Stimulated activated CD4-positive, alpha-beta T cell treated with anti-CD3 and anti-CD28 coated beads, TNF-alpha, amount 100 ng/mL, for 4 hours (primary cell): ENCODE results near the gene RBP2.

Experiments used
- DNase-seq, 3 experiments: peaks; one replicate each; pipeline ENCODE4 v3.0.0-alpha.2; 2020; ENCODE audit warnings: low read depth in 3 of 3

RBP2 gene

GRCh38 chr3:139476348-139476747 lies at the start of gene RBP2:
Gene RBP2, minus strand, starts transcription at chr3:139476516. Its CDS starts 57 bp downstream, at chr3:139476459.
- no peak for DNase-seq

DNA sequence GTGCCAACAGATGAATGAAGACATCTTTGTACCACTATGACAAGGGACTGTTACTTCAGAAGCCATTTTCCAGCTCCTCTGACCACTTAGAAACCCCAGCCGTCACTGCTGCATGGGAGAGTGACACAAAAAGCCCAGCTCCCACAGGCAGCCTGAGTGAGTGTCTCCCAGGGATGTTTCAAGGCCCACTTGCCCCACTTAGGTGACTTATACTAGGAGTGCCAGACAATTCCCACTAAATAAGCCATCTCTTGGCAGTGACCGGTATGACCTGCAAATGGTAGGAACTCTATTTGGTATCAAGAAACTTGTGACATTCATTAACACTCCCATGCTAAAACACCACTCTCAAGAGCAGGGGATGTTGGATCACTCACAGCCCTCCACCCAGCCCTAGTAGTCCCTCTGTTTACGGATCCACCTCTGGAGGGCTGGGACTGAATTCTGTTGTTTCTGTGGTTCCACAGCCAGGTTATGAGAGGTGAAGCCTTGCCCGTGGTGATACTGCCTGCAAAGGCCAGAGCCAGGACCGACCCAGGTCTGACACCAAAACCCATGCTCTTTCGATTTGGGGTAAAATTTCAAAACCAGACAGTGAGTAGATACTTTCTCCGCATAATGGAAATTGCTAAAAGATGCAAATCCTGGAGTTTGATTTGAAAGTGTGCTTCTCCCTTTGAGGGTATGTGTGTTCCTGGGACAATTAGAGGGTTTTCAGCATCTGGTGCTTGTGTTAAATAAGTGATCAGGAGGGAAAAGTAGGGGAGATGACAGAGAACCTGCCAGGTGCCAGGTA lies 48.7 kb upstream of the RBP2 start:
- no peak for DNase-seq

GRCh38 chr3:139523718-139524117 lies 47.4 kb upstream of the RBP2 start:
- no peak for DNase-seq

GRCh38 chr3:139523166-139523565 lies 46.9 kb upstream of the RBP2 start:
- no peak for DNase-seq

DNA sequence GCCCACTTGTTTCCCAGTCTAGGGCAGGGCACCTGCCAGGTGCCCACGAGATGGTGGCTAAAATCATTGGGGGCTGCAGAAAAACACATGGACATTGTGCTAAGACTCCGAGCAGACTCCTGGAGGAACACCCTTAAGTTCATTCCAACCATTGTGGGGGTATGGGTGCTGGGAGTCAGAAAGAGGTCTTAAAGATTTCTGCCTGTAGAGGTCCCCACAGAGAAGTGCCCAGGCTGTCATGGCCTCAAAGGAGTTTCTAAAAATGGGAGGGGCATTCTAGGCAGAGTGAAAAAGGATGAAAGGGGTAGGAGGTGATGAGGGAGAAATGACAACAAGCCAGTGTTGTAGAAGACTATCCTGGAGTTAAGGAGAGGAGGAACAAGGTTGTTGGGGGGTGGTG lies 46.1 kb upstream of the RBP2 start:
- DNase-seq, result no peak

DNA sequence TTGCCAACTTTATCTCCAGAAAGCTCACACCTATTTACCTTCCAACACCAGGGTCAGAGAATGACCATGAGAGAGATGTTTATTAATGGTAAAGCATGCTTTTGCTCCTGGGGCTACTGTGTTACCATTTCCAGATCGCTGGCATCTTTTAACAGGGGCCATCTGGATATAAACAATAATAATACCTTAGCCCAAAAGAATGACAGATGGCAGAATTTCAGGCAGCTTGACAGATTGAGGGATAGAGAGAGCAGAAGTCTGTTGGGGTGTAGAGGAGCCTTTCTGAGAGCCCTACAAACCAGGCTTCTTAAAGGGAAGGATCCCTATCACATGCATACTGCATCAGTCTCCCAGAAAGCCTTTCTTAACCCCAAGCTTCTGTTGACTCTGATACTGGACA lies 45.5 kb upstream of the RBP2 start:
- DNase-seq, result no peak

- no peak for DNase-seq
Observed at GRCh38 chr3:139521144-139521543, 44.8 kb upstream of the RBP2 start.

DNA sequence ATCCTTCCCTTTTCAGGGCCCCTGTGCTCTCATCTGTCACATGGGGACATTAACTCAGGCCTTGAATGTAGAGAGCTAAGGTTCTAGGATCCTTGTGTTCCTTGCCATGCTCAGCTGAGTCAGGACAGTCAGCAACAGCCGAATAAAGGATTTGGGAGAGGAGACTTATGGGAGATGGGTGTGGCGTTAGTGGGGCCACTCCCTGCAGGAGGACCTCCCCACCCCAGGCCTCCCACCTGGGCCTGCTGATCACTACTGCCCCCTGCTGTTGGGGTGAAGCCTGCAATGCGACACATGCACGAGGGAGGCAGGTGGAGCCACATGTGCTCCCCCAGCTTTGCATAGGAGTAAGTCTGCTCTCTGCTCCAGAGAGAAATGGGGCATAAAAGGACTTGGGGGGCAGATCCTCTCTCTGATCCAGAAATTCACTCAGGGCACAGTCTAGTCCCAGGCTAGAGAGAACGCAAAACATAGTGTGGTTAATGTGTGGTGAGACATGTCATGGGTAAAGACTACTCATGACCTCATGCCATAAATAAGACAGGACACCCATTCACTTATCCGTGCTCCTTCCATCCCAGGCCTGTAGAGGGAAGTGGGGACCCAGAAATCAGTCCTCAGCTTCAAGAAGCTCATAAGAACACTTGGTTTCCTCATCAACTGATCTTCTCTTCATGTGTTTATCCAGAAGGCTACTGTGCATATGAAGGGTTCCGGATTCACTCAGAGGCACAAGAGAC lies 43.9 kb upstream of the RBP2 start:
- DNase-seq, result no peak

DNA sequence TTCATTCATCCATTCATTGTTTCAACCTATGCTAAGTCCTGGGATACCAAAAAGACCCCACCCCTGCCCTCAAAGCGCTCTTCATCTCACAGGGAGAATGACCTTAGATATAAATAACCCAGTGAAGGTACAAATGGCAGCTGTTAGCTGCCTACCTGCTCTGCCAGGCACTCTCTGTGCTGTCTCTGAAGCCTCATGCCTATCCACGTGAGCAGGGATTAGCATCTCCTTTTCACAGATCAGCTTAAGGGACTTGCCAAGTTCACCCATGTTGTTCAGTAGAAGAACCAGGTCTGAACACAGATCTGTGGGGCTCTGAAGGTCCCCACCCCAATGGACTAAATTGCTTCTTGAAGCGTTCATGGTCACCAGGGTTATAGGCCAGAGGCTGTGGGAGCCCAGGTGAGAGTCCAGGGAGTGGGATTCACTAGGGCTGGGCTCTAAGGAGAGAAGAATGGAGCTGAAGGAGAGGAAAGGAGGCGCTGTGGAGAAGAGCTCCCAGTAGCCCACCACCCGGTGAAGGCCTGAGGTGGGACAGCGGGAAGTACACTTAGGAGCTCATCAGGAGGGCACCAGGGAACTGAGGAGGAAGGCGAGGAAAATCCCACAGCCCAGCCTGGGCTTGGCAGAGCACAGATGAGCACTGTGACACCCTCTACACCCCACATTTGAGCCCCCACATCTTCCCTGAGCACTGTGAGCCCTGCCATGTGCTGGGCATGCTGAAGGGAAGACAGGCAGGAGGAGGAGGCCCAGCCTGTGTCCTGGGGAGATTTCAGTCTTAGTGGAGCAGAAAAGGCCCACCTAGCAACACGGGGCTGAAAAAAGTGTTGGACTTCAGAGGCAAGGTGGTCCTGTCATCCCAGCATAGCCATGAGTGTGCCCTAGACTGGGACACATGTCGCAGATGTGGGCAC lies 42.9 kb upstream of the RBP2 start:
- DNase-seq, result no peak

- DNase-seq, result no peak
Observed at GRCh38 chr3:139518306-139518705, 42.0 kb upstream of the RBP2 start.

DNA sequence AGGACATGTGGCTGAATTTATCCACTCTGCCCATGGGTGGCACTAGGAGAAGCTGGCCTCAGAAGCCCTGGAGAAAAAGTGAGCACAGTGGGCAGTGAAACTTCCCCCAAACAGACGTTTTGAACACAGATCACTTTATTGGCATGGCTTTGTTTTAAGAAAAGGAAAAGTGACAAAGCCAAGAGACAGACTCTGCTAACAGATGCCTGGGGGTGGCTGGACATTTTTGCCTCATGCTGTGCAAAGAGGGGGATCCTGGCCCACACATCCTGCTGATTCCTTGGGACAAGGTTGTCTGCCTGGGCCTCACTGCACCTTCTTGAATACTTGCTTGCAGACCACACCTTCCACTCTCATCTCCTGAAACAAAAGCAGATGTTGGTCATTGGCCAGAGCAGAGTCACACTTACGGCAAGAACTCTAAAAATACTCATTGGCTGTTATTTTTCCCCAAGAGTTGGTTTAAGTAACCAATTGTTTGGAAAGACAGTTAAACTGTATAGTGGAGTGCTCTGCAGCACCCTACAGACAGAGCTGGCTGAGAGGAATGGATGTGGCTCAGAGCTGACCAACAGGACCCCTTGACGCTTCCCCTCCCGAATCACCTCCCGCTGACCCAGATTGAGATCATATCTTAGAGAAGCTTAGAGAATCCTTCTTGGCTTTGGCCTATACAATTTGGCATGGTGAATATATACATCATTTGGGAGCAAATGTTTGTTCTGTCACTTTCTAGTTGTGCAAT lies 41.2 kb upstream of the RBP2 start:
- DNase-seq, result no peak

DNA sequence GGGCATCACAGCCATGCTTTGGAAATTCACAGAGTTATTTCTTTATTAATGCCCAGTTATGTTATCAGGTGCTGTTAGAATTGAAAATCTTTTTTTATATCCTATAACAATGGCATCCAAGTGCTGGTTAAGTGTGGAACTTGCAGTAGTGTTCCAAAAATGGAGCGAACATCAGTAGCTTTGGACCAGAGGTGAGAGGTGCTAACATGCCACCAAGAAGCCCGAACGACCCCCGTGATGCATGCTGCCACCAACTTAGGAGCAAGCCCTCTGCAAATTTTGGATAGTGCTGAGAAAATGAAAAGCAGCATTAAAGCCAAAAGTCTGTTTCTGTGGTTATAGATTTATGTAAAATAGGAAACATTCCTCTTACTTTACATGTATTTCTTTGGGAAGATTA lies 38.4 kb upstream of the RBP2 start:
- DNase-seq, result no peak

DNA sequence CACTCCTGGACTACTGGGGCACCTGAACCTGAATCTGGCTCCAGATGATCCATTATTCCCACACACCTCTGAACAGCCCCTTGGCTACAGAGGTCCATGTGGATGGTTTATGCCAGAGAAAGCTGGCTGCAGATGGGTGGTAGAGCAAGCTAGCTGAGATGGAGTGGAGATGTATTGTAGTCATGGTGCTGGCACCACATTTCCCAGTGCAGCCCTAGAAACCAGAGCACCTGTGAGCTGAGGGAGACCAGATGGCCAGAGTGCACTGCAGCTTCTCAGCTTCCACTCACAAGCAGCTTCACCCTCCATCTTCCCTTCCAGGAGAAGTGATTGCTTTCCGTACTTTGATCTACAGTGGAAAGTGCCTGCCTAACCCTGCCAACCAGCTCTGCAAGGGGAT lies 33.3 kb upstream of the RBP2 start:
- no peak for DNase-seq

DNA sequence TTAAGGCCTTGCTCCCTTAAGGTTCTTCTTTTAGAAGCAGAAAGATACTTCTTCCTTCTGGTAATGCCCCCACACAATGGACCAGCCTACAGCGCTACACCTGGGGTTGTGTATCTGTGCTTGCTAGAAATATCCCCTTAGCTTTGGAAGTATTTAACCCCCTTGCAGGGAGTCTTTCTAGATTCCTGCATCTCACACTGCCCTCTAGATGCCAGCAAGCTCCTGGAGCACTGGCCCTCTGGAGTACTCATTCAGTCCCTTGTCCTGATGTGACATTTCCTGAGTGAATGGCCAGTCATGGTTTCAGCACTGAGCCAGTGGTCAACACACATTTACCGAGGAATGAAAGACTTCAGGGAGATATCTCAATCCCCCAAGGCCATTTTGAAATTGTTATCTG lies 30.4 kb upstream of the RBP2 start:
- DNase-seq, result no peak

- no peak for DNase-seq
Observed at GRCh38 chr3:139505829-139506386, 29.6 kb upstream of the RBP2 start.

DNA sequence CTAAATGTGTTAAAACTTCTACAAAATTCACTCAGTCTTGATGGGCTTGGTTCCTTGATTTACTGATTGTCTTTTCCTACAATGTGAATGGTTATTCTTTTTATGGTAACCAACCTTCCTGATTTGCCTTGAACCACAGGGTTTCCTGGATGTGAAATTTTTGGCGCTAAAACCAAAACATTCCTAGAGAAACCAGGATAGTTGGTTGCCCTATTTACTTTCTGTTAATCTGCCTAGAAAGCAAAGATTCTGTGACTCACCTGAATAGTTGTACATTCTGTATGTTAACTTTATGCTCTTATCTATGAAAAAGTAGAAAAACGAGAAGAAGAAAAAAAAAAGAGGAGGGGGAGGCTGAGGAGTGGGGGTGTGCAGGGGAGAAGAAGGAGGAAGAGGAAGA lies 23.2 kb upstream of the RBP2 start:
- no peak for DNase-seq

GRCh38 chr3:139493826-139494385 lies 17.6 kb upstream of the RBP2 start:
- DNase-seq, result no peak

GRCh38 chr3:139491966-139492365 lies 15.7 kb upstream of the RBP2 start:
- no peak for DNase-seq

DNA sequence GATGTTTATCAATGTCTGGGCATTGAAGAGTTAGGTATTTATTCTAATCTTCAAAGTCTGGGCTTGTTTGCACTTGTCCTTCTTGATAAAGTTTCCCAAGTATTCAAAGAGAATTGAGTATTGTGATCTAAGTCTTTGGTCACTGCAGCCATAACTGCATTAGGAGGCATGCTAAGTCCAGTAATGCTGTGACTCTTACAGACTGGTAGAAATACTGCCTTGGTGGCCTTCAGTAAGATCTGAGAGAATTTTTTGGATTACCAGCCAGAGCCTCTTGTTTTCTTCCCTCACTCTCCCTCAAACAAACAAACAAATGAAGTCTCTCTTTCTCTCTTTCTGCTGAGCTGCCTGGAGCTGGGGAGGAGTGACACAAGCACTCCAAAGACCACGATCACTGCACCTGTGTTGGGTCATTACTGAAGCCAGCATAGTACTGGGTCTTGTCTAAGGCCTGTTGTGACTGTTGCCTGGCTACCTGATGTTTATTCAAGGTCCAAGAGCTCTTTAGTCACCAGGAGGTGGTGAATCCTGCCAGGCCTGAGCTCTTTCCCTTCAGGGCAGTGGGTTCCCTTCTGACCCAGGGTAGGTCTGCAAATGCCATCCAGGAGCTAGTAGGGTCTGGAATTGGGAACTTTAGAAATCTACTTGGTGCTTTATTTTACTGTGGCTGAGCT lies 14.8 kb upstream of the RBP2 start:
- no peak for DNase-seq

GRCh38 chr3:139482206-139482605 lies 5.9 kb upstream of the RBP2 start:
- no peak for DNase-seq
